Left ventricle myocardium inferior (tissue), 1 donor: ENCODE results near the gene ARAP1. TPM values are rescaled to one million over a fixed set of nuclear protein-coding genes. Genes with fewer than 3 reads are reported as not detected.

Source experiments
- DNase-seq: peaks from one replicate; pipeline ENCODE4 v3.0.0-alpha.2; 2020
- H3K27ac ChIP-seq: fragments of 200-600 bp; replicated peaks from 2 replicates; pipeline ENCODE4 v1.8.0; 2021
- H3K27me3 ChIP-seq: fragments of 200-600 bp; 2 replicates; pipeline ENCODE4 v1.8.0; 2021; ENCODE audit warnings: low read depth
- H3K36me3 ChIP-seq: fragments of 200-600 bp; 2 replicates; pipeline ENCODE4 v1.8.0; 2021
- H3K4me1 ChIP-seq: fragments of 200-600 bp; 2 replicates; pipeline ENCODE4 v1.8.0; 2021
- H3K4me3 ChIP-seq: fragments of 200-600 bp; 2 replicates; pipeline ENCODE4 v1.8.0; 2021; ENCODE audit warnings: mild to moderate bottlenecking, moderate library complexity
- H3K9me3 ChIP-seq: fragments of 200-600 bp; replicated peaks from 2 replicates; pipeline ENCODE4 v1.8.0; 2021
- intact Hi-C: fragments of 100-400 bp; cut with micrococcal nuclease; formaldehyde crosslinking; loops from one replicate; pipeline ENCODE4 v1.11.0; 2022
- total RNA-seq: library from RNA; stranded (reverse); fragmentation: NEBNext Ultra II Directional; extraction: Animal tissue kit (Norgen Biotek cat#: 25700); gene quantifications from one replicate; pipeline ENCODE4 v1.2.1, GENCODE V29; 2021
- TF ChIP-seq, protein P1 (sequence below): fragments of 200-600 bp; IDR thresholded peaks from 2 replicates; pipeline ENCODE4 v1.8.0; 2021; ENCODE audit warnings: antibody characterized with exemption, mild to moderate bottlenecking, borderline replicate concordance
- donor health status: DM: no; HTN: yes; CAD: no; lungs with severe emphysema.

The ARAP1 gene
- total RNA-seq, 1 donor from 2014 or later = 51.9 TPM

DNA sequence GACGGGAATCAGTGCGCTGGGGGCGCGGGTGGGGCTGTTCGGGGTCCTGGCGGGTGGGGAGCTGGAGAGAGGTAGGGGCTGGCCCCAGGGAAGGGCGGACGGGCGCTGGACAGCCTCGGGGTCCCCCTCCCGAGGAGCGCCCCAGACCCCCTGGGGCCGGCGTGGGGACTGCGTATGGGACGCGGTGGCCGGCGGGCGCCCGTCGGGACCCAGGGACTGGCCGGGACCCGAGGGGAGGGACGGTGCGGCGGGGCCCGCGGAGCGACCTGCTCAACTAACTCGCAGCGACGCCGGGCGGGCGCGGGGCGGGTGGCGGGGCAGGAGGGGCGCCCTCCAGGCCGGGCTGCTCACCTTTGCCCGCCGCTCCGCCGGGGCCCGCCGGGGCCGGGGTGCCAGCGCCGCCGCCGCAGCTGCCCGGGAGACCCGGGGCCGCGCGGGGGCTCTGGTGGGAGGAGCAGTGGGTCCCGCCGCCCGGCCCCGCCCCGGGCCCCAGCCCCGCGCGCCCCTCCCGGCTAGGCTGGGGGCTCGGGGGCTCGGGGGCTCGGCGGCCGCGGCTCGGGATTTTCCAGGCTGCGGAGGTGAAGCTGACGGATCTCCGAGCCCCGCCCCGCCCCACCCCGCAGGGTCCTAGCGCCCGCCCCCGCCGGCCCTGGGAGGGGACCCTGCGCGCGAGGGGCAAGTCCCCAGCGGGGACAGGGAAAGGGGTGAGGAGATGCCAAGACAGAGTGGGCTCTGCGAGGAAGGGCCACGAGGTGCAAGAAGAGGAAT is 29.3 kb upstream of the ARAP1 start:
- peak; percentile 45 for DNase-seq
- TF ChIP-seq, protein P1, sequence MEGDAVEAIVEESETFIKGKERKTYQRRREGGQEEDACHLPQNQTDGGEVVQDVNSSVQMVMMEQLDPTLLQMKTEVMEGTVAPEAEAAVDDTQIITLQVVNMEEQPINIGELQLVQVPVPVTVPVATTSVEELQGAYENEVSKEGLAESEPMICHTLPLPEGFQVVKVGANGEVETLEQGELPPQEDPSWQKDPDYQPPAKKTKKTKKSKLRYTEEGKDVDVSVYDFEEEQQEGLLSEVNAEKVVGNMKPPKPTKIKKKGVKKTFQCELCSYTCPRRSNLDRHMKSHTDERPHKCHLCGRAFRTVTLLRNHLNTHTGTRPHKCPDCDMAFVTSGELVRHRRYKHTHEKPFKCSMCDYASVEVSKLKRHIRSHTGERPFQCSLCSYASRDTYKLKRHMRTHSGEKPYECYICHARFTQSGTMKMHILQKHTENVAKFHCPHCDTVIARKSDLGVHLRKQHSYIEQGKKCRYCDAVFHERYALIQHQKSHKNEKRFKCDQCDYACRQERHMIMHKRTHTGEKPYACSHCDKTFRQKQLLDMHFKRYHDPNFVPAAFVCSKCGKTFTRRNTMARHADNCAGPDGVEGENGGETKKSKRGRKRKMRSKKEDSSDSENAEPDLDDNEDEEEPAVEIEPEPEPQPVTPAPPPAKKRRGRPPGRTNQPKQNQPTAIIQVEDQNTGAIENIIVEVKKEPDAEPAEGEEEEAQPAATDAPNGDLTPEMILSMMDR = no peak
- intact Hi-C loops = no loop called here
- H3K27ac ChIP-seq = no peak overlapping the region
- no peaks in the 10 kb centered on the region for H3K36me3 ChIP-seq
- no peaks in the 10 kb centered on the region for H3K27me3 ChIP-seq
- H3K4me1 ChIP-seq = peaks cover 47% of the 10 kb centered on the region
- H3K9me3 ChIP-seq = no peaks in the 10 kb centered on the region
- H3K4me3 ChIP-seq = peak overlapping the region; percentile 79

DNA sequence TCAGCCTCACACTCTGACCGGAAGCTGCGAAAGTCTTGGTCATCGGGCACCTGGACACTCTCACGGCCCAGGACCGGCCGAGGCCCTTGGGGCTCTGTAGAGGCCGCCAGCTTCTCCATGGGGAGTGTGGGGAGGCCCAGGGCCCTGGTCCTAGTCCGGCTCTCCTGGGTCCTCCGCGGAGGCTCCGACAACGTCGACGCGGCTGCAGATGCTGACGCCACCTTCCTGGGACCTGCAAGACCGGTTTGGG is 28.8 kb upstream of the ARAP1 start:
- TF ChIP-seq, protein P1 = no peak
- Histone ChIP-seq H3K36me3 (no peaks in the 10 kb centered on the region), H3K4me1 (peaks cover 51% of the 10 kb centered on the region), H3K27ac (no peak overlapping the region), H3K4me3 (peak overlapping the region; percentile 79), H3K9me3 (no peaks in the 10 kb centered on the region), H3K27me3 (no peaks in the 10 kb centered on the region)
- intact Hi-C loops = no loop called here
- DNase-seq = no peak

DNA sequence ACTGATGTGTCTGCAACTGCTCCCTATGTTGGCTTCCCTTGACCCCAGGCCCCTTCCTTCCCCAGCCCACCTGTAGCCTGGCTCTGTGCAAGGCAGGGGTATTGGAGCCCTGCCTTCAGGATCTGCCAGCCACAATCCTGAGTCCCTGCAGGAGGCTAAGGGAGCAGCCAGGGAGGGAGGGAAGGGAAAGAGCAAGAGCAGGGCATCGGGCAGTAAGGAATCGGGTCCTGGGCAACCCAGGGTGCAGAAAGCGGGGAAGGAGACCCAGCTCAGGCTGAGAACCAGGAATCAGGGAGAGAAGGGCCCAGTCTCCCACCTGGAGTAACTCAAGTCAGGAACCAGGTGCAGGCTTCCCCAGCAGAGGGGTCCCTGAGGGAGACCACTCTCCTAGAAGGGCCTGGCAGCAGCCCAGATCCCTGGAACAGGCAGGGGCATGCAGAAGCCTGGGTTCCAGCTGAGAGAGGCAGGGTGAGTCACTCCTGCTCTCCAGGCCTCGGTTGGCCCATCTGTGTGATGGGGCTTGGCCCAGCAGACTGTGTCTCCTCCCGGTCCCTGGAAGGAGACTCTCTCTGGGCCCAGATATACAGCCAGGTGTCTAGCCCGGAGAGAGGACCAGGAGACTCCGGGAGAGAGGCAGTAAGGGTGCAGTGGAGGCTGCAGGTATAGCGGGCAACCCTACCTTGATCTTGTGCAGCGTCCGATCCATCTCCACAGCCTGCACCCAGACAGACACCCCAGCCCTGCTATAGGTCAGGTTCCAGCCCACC is 28.3 kb upstream of the ARAP1 start:
- DNase-seq = no peak
- H3K36me3 ChIP-seq = no peaks in the 10 kb centered on the region
- intact Hi-C loops = no loop called here
- no peak overlapping the region for H3K27ac ChIP-seq
- TF ChIP-seq, protein P1 = no peak
- H3K4me1 ChIP-seq = peaks cover 51% of the 10 kb centered on the region
- no peaks in the 10 kb centered on the region for H3K27me3 ChIP-seq
- H3K9me3 ChIP-seq = no peaks in the 10 kb centered on the region
- peak overlapping the region; percentile 79 for H3K4me3 ChIP-seq

DNA sequence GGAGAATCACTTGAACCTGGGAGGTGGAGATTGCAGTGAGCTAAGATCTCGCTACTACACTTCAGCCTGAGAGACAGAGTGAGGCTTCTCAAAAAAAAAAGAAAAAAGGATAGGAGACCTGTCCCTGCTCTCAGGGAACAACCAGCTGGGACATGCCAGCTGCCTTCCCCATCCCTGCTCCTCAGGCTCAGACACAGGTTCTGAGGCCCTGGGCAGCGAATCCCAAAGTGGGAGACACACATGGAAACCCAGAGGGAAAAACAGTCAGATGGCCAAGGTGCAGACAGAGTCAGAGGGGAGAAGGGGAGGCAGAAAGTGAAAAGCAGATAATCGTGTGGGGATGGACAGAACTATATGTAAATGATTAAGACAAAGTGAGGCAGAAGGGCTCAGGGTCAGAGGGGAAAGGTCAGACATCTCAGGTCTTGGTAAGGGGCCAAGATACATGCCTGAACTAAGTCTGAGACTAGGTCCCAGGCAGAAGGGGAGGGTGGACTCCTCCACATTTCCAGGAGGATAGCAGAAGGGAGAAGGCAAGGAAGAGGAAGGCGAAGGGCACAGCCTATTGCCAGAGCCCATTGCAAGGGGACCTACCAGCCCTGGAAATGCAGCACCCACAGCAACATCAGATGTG is 27.4 kb upstream of the ARAP1 start:
- TF ChIP-seq, protein P1 = no peak
- intact Hi-C loops = no loop called here
- Histone ChIP-seq H3K36me3 (no peaks in the 10 kb centered on the region), H3K4me1 (peaks cover 51% of the 10 kb centered on the region), H3K27me3 (no peaks in the 10 kb centered on the region), H3K4me3 (peak overlapping the region; percentile 79), H3K27ac (no peak overlapping the region), H3K9me3 (no peaks in the 10 kb centered on the region)
- no peak for DNase-seq

DNA sequence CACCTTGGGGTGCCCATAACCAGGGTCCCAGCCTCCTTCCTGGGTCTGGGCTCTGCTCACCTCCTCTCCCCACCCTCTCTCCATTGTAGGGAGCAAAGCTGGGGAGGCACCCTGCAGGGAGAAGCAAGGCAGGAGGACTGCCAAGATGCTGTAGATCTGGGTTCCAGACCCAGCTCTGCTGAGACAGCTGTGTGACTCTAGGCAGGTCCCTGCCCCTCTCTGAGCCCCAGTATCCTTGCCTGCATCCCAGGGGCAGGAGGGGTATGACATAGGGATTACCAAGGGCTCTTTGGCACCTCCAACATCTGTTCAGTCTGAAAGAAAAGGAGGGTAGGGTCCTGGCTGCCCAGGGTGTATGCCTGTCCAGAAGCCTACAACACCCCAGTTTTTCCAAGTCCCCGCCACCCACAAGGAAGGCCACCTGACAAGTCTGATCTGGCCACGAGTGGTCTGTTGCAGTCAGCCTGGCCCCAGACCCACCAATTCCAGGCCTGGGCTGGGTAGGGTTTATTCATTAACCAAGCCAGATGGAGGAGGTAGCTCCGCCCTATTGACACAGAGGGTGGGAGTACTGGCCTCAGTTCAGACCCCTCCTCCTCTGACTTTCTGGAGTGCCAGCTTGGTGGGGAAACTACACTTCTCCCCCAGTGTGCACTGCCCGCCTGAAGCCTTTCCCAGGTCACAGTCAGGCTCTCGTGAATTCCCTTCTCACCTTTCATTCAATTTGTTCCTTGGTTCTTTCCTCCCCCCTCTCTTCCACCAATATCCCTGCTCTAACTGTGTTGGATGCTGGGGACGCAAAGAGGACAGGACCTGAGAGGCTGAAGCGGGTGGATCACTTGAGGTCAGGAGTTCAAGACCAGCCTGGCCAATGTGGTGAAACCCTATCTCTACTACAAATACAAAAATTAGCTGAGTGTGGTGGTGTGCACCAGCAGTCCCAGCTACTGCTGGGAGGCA is 26.6 kb upstream of the ARAP1 start:
- H3K27me3 ChIP-seq = no peaks in the 10 kb centered on the region
- peaks cover 59% of the 10 kb centered on the region for H3K4me1 ChIP-seq
- intact Hi-C loops = no loop called here
- H3K36me3 ChIP-seq = no peaks in the 10 kb centered on the region
- TF ChIP-seq, protein P1 = no peak
- DNase-seq = no peak
- no peaks in the 10 kb centered on the region for H3K9me3 ChIP-seq
- H3K27ac ChIP-seq = peak overlapping the region; percentile 82
- H3K4me3 ChIP-seq = no peak overlapping the region
